ENCODE data around the gene TIPRL.
"Not testable (repeated sequence)": the region's sequence is repeated elsewhere in the genome, so short reads cannot be mapped to it uniquely, and the experiment has no call there.

Gene TIPRL

DNA sequence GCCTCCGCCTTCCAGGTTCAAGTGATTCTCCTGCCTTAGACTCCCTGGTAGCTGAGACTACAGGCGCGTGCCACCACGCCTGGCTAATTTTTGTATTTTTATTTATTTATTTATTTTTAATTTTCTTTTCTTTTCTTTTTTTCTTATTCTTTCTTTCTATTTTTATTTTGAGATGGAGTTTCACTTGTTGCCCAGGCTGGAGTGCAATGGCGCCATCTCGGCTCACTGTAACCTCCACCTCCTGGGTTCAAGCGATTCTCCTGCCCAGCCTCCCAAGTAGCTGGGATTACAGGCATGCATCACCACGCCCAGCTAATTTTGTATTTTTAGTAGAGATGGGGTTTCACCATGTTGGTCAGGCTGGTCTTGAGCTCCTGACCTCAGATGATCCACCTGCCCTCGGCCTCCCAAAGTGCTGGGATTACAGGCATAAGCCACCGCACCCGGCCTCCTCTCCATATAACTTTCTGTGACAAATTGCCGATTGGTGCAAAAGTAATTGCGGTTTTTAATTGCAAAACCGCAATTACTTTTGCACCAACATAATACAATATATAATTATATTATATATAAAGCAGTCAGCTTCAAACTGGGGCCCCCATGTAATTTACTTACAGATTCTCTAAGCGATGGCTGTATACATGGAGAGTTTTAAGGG, 2.4 kb downstream of the TIPRL start:
- H3K36me3 ChIP-seq (ENCODE audit: insufficient read depth, low read length); H3K4me3 ChIP-seq (ENCODE audit: low read length); H3K9me3 ChIP-seq (ENCODE audit: insufficient read depth, low read depth, low read length); H3K4me1 ChIP-seq (ENCODE audit: insufficient read depth, low read length); H3K27me3 ChIP-seq (ENCODE audit: insufficient read depth, low read length); H3K27ac ChIP-seq (ENCODE audit: low read depth, low read length); H3K9ac ChIP-seq (ENCODE audit: low read depth, low read length): not testable (repeated sequence)
- WGBS, result 98% methylated on average over 10 of the region's 15 CpGs

DNA sequence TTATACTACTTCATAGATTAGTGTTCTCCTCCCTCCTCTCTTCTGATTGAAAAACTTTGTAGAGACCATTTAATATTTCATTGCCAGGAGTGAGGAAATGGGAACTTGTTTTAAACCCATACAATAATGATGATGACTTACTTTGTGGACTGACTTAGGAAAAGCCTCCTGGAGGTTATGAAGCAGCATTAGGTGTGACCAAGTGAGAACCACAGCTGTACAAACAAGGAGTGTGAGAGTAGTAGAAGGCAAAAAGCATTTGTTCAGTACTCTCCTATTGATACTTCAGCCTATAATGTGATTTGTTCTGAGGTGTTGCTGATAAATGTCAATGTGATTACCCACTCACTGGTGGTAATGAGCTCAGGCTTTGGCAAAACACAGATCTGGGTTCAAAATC, 8.4 kb downstream of the TIPRL start:
- Histone ChIP-seq H3K27me3 (ENCODE audit: insufficient read depth, low read length) (no peaks in the 10 kb centered on the region), H3K27ac (ENCODE audit: low read depth, low read length) (no peak overlapping the region), H3K36me3 (ENCODE audit: insufficient read depth, low read length) (peaks cover 31% of the 10 kb centered on the region), H3K9me3 (ENCODE audit: insufficient read depth, low read depth, low read length) (no peaks in the 10 kb centered on the region), H3K9ac (ENCODE audit: low read depth, low read length) (no peak overlapping the region), H3K4me3 (ENCODE audit: low read length) (no peak overlapping the region), H3K4me1 (ENCODE audit: insufficient read depth, low read length) (no peaks in the 10 kb centered on the region)

DNA sequence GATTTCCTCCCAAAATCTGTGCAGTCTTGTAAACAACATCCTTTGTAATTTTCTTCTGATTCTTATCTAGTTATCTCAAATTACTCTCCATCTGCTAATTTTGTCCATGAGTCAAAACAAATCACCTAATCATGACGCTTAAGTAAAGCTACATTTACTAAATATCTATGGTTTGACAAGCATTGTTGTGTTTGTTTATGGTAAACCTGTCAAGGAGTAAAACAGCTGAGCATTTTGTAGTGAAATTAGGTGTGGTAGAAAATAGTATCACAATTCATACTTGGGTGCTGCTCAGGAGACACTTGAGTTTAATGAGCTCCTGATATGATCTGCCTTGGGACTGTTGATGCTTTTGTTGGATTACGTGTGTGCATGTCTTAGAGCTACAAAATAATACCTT, 11.6 kb downstream of the TIPRL start:
- no peaks in the 10 kb centered on the region for H3K4me1 ChIP-seq (ENCODE audit: insufficient read depth, low read length)
- H3K27ac ChIP-seq (ENCODE audit: low read depth, low read length), result no peak overlapping the region
- H3K27me3 ChIP-seq (ENCODE audit: insufficient read depth, low read length), result no peaks in the 10 kb centered on the region
- no peak overlapping the region for H3K4me3 ChIP-seq (ENCODE audit: low read length)
- H3K9me3 ChIP-seq (ENCODE audit: insufficient read depth, low read depth, low read length), result no peaks in the 10 kb centered on the region
- WGBS, result 86% methylated on average over 1 of the region's 2 CpGs
- no peak overlapping the region for H3K9ac ChIP-seq (ENCODE audit: low read depth, low read length)
- H3K36me3 ChIP-seq (ENCODE audit: insufficient read depth, low read length), result peaks cover 41% of the 10 kb centered on the region

DNA sequence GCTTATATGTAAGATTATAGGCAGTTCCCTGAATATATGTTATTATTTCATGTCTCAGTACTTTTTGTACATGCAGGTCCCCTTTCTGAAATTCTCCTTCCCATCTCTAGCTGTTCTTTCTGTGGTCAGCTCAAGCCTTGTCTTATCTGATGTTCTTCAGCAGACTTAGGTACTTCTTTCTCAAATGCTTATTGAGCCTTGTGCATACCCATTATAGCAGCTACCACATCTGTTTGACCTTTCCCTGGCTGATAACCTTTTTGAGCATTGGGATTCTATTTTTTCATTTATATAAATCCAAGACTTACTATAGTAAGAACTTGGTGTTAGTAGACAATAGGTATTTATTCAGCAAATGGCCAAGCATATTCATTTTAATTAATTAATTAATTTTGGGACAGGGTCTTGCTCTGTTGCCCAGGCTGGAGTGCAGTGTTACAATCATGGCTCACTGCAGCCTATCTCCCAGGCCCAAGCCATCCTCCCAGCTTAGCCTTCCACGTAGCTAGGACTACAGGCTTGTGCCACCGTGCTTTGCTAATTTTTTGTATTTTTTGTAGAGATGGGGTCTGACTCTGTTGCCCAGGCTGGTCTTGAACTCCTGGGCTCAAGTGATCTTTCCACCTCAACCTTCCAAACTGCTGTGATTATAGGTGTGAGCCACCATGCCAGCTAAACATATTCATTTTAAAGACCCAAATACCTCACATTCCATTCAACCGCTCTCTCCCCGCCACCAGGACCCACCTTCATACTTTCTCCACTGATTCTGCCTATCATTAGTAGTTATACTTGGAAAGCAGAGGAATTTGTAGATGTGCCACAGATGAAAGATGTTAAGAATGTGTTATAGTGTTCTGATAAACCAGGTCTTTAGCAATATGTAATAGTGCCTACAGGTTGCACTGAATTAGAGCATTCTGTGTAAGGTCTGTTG, 16.7 kb downstream of the TIPRL start:
- no peak overlapping the region for H3K27ac ChIP-seq (ENCODE audit: low read depth, low read length)
- no peaks in the 10 kb centered on the region for H3K4me1 ChIP-seq (ENCODE audit: insufficient read depth, low read length)
- 91% methylated on average over 4 of the region's 4 CpGs for WGBS
- no peak overlapping the region for H3K9ac ChIP-seq (ENCODE audit: low read depth, low read length)
- no peak overlapping the region for H3K4me3 ChIP-seq (ENCODE audit: low read length)
- no peaks in the 10 kb centered on the region for H3K27me3 ChIP-seq (ENCODE audit: insufficient read depth, low read length)
- H3K9me3 ChIP-seq (ENCODE audit: insufficient read depth, low read depth, low read length), result no peaks in the 10 kb centered on the region
- H3K36me3 ChIP-seq (ENCODE audit: insufficient read depth, low read length), result peaks cover 56% of the 10 kb centered on the region

DNA sequence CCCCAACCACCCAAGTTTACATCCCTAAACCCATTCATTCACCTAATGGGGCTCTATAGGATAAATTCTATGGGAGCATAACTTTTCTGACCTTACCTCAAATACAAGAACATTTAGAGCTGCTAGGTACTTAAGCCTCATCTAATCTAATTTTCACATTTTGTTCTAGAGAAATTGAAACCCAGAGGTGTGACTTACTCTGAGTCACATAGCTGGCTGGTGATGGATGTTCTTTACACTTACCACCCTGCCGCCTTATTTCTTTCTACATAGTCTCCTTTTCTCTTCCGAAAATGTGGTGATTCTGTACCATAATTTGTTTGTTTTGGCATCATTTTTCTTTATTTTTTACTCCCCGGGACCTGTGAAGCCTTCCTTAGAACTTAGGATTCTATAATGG, 20.3 kb downstream of the TIPRL start:
- peaks cover 11% of the 10 kb centered on the region; the same call in 1 of the 2 replicates for H3K4me1 ChIP-seq (ENCODE audit: insufficient read depth, low read length)
- WGBS, result 86% methylated on average over 1 of the region's 3 CpGs
- no peaks in the 10 kb centered on the region for H3K9me3 ChIP-seq (ENCODE audit: insufficient read depth, low read depth, low read length)
- H3K27me3 ChIP-seq (ENCODE audit: insufficient read depth, low read length), result no peaks in the 10 kb centered on the region
- H3K36me3 ChIP-seq (ENCODE audit: insufficient read depth, low read length), result peaks cover 44% of the 10 kb centered on the region
- no peak overlapping the region for H3K9ac ChIP-seq (ENCODE audit: low read depth, low read length)
- H3K4me3 ChIP-seq (ENCODE audit: low read length), result no peak overlapping the region
- H3K27ac ChIP-seq (ENCODE audit: low read depth, low read length), result no peak overlapping the region

DNA sequence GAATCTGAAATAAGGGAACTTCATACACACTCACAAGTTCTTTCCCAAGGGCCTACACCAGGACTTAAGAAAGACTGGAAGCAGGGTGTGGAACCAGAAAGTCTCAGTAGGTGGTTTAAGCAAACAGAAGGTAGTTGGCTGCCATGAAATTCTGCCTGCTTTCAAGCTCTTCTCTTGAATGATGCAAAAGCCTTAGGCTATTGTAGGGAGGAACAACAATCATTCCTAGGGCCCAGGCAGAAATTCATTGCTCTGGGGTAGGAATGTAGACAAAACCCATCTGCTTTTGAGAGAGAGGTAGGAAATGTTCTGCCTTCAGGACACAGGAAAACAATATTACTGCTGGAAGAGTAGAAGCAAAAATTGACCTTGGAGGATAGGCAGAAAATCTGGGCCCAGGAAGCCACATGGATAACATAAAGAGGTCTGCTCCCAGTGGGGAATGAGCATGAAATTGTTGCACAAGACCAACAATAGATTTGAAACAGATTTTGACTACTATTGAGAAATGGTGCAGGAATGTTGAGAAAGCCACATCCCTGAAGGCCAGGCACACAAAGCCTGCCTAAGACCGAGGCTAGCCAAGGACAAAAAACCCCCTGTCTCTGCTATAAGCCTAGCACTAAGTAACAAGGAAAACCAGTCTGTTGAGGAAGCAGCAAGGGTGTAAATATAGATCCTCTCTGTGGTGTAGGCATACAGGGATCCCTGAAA, 24.3 kb downstream of the TIPRL start:
- Histone ChIP-seq H3K27me3 (ENCODE audit: insufficient read depth, low read length) (no peaks in the 10 kb centered on the region), H3K27ac (ENCODE audit: low read depth, low read length) (no peak overlapping the region), H3K4me3 (ENCODE audit: low read length) (no peak overlapping the region), H3K9ac (ENCODE audit: low read depth, low read length) (no peak overlapping the region), H3K9me3 (ENCODE audit: insufficient read depth, low read depth, low read length) (peaks cover 6% of the 10 kb centered on the region; the same call in 1 of the 2 replicates), H3K36me3 (ENCODE audit: insufficient read depth, low read length) (peaks cover 26% of the 10 kb centered on the region), H3K4me1 (ENCODE audit: insufficient read depth, low read length) (peaks cover 11% of the 10 kb centered on the region; the same call in 1 of the 2 replicates)
- WGBS, result 82% methylated on average over 1 of the region's 1 CpG

DNA sequence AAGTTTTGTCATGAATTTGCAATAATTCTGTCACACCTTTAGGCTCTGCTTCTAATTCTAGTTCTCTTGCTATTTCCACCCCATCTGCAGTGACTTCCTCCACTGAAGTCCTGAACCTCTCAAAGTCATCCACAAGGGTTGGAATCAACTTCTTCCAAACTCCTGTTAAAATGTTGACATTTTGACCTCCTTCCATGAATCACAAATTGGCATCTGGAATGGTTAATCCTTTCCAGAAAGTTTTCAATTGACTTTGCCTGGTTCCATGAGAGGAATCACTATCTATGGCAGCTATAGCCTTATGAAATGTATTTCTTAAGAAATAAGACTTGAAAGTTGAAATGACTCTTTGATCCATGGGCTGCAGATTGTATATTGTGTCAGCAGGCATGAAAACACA, 27.3 kb downstream of the TIPRL start:
- Histone ChIP-seq H3K4me3 (ENCODE audit: low read length) (no peak overlapping the region), H3K9me3 (ENCODE audit: insufficient read depth, low read depth, low read length) (peaks cover 9% of the 10 kb centered on the region), H3K36me3 (ENCODE audit: insufficient read depth, low read length) (0 out of 2 replicates have a peak, but pooled peaks cover 3% of the 10 kb centered on the region), H3K4me1 (ENCODE audit: insufficient read depth, low read length) (peaks cover 11% of the 10 kb centered on the region; the same call in 1 of the 2 replicates), H3K27me3 (ENCODE audit: insufficient read depth, low read length) (no peaks in the 10 kb centered on the region), H3K27ac (ENCODE audit: low read depth, low read length) (no peak overlapping the region), H3K9ac (ENCODE audit: low read depth, low read length) (no peak overlapping the region)

DNA sequence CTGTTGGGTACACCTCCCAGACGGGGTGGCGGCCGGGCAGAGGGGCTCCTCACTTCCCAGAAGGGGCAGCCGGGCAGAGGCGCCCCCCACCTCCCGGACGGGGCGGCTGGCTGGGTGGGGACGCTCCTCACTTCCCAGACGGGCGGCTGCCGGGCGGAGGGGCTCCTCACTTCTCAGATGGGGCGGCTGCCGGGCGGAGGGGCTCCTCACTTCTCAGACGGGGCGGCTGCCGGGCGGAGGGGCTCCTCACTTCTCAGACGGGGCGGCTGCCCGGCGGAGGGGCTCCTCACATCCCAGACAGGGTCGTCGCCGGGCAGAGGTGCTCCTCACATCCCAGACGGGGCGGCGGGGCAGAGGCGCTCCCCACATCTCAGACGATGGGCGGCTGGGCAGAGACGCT, 28.9 kb downstream of the TIPRL start:
- H3K27ac ChIP-seq (ENCODE audit: low read depth, low read length); H3K4me3 ChIP-seq (ENCODE audit: low read length); H3K9ac ChIP-seq (ENCODE audit: low read depth, low read length); H3K36me3 ChIP-seq (ENCODE audit: insufficient read depth, low read length); H3K4me1 ChIP-seq (ENCODE audit: insufficient read depth, low read length); H3K27me3 ChIP-seq (ENCODE audit: insufficient read depth, low read length): not testable (repeated sequence)
- H3K9me3 ChIP-seq (ENCODE audit: insufficient read depth, low read depth, low read length), result peaks cover 14% of the 10 kb centered on the region
- 85% methylated on average over 20 of the region's 34 CpGs for WGBS

DNA sequence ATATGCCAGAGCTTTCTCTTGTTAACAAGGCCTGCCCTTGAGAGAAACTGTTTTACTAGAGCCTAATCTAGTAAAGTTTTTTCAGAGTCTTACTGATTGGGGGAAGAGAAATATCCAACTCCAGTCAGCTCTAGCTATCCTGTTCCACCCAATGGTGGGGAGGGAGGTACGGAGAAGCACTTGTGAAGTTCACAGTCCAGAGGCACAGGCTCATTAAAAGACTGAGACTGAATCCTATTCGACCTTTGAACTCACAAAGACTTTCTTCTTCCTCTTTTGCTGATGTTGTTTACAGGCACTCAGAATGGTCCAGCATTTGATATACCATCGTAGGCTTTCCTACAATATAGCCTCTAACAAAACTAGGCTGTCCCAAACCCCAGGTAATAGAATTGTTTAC, 31.6 kb downstream of the TIPRL start:
- H3K27me3 ChIP-seq (ENCODE audit: insufficient read depth, low read length), result no peaks in the 10 kb centered on the region
- H3K9ac ChIP-seq (ENCODE audit: low read depth, low read length), result no peak overlapping the region
- H3K4me1 ChIP-seq (ENCODE audit: insufficient read depth, low read length), result no peaks in the 10 kb centered on the region
- 95% methylated on average over 3 of the region's 3 CpGs for WGBS
- peaks cover 14% of the 10 kb centered on the region for H3K9me3 ChIP-seq (ENCODE audit: insufficient read depth, low read depth, low read length)
- no peaks in the 10 kb centered on the region for H3K36me3 ChIP-seq (ENCODE audit: insufficient read depth, low read length)
- H3K27ac ChIP-seq (ENCODE audit: low read depth, low read length), result no peak overlapping the region
- H3K4me3 ChIP-seq (ENCODE audit: low read length), result no peak overlapping the region

DNA sequence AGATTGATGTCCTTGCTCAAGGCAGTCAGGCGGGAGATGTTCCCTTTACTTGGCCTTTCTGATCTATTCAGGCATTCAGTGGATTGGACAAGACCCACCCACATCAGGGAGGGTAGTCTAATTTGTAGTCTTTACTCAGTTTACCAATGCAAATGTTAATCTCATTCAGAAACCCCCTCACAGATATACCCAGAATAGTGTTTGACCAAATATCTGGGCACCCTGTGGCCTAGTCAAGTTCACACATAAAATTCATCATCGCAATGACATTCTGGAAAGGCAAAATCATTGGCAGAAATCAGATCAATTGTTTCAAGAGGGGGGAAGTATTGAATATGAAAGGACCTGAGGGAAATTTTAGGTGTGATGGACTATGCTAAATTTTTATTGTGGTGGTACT, 34.6 kb downstream of the TIPRL start:
- Histone ChIP-seq H3K4me3 (ENCODE audit: low read length) (no peak overlapping the region), H3K4me1 (ENCODE audit: insufficient read depth, low read length) (peaks cover 8% of the 10 kb centered on the region), H3K27ac (ENCODE audit: low read depth, low read length) (no peak overlapping the region), H3K9me3 (ENCODE audit: insufficient read depth, low read depth, low read length) (peaks cover 8% of the 10 kb centered on the region), H3K27me3 (ENCODE audit: insufficient read depth, low read length) (no peaks in the 10 kb centered on the region), H3K36me3 (ENCODE audit: insufficient read depth, low read length) (no peaks in the 10 kb centered on the region), H3K9ac (ENCODE audit: low read depth, low read length) (no peak overlapping the region)
- WGBS, result 94% methylated on average over 2 of the region's 2 CpGs

DNA sequence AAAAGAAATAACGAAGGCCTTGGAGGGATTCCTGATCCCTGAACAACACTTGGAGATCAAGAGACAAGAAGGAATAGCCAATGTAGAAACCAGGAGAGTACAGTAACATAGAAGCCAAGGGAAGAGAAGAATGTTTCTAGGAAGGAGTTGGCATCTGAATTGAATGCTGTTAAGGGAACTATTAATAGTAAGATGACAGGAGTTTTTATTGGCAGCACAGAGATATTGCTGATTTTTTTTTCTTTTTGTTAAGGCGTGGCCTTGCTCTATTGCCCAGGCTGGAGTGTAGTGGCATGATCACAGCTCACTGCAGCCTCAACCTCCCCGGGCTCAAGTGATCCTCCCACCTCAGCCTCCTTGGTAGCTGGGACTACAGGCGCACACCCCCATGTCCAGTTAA, 37.4 kb downstream of the TIPRL start:
- Histone ChIP-seq H3K9ac (ENCODE audit: low read depth, low read length) (no peak overlapping the region), H3K36me3 (ENCODE audit: insufficient read depth, low read length) (no peaks in the 10 kb centered on the region), H3K4me3 (ENCODE audit: low read length) (no peak overlapping the region), H3K27ac (ENCODE audit: low read depth, low read length) (no peak overlapping the region), H3K27me3 (ENCODE audit: insufficient read depth, low read length) (no peaks in the 10 kb centered on the region), H3K4me1 (ENCODE audit: insufficient read depth, low read length) (peaks cover 16% of the 10 kb centered on the region), H3K9me3 (ENCODE audit: insufficient read depth, low read depth, low read length) (peaks cover 4% of the 10 kb centered on the region)
- WGBS, result 96% methylated on average over 4 of the region's 4 CpGs
